ENCODE data around the gene KIAA0753.
A peak's percentile ranks its signal among the peaks of the same experiment; 100 is the strongest.
"Not testable (repeated sequence)": the region's sequence is repeated elsewhere in the genome, so short reads cannot be mapped to it uniquely, and the experiment has no call there.

Gene KIAA0753

DNA sequence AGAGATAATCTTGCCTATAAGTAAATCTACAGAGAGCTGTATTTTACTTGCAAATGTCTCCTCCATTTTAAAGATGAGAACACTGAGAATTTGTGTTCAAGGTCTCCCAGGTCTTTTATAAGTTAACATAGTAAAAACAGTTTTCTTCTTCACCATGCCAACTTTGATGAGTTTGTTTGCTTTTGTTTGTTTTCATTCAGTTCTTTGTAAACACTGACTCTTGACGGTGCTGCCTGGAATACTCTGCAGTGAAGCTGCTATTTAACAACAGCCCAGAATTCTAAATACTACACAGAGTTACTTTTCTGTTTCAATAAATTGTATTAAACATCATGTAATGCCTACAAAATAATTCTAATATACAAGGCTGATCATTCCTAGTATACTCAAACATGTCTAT lies 42.8 kb downstream of the KIAA0753 start:
- H3K4me3 ChIP-seq (ENCODE audit: low read depth, low read length): no peak overlapping the region
- H3K79me2 ChIP-seq (ENCODE audit: control insufficient read depth, insufficient read depth, low read length, unreplicated experiment): no peaks in the 10 kb centered on the region
- peaks cover 28% of the 10 kb centered on the region for H3K36me3 ChIP-seq (ENCODE audit: insufficient read depth, low read length)
- H3K27ac ChIP-seq (ENCODE audit: low read depth, low read length): no peak overlapping the region
- H3K27me3 ChIP-seq (ENCODE audit: insufficient read depth, low read length): no peaks in the 10 kb centered on the region
- no peak overlapping the region for H2AFZ ChIP-seq (ENCODE audit: low read length, unreplicated experiment)
- H3K4me1 ChIP-seq (ENCODE audit: control insufficient read depth, insufficient read depth, low read length, unreplicated experiment): no peaks in the 10 kb centered on the region

DNA sequence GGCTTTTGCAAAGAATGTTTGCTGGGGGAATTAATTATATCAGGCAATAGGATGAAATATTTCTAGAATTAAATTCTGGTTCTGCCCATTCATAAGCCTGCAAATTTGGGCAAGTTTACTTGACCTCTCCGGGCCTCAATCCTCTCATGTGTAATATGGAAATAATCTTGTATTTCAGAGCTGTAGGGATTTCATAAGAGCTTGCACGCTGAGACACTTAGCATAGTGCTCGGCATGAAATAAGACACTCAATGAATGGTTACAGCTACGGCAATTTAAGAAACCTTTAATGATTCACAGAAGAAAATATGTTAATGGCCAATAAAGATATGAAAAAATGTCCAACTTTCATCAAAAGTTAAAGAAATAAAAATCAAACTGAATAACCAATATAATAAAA lies 43.6 kb downstream of the KIAA0753 start:
- no peaks in the 10 kb centered on the region for H3K79me2 ChIP-seq (ENCODE audit: control insufficient read depth, insufficient read depth, low read length, unreplicated experiment)
- H3K4me3 ChIP-seq (ENCODE audit: low read depth, low read length): no peak overlapping the region
- H3K36me3 ChIP-seq (ENCODE audit: insufficient read depth, low read length): peaks cover 27% of the 10 kb centered on the region
- no peak overlapping the region for H3K27ac ChIP-seq (ENCODE audit: low read depth, low read length)
- H3K27me3 ChIP-seq (ENCODE audit: insufficient read depth, low read length): no peaks in the 10 kb centered on the region
- H2AFZ ChIP-seq (ENCODE audit: low read length, unreplicated experiment): no peak overlapping the region
- peaks cover 3% of the 10 kb centered on the region for H3K4me1 ChIP-seq (ENCODE audit: control insufficient read depth, insufficient read depth, low read length, unreplicated experiment)

DNA sequence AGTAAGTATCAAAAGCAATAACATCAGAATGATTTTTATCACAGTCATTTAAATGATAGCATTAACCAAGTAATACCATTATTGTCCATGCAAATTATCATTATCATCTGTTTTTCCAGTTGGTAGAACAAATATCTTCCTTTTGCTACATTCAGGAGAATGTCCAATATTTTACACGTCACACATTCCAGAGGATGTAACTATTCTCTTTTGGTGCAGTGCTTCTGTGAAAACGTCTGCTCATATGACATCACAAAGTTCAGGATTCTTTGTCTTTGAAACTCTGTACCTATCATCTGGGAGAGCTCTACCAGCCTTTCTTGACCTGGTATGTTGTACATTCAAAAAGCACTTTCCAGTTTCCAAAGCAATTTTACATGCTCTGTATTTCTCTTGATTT lies 44.0 kb downstream of the KIAA0753 start:
- Histone ChIP-seq H3K27me3 (ENCODE audit: insufficient read depth, low read length) (no peaks in the 10 kb centered on the region), H3K79me2 (ENCODE audit: control insufficient read depth, insufficient read depth, low read length, unreplicated experiment) (no peaks in the 10 kb centered on the region), H3K4me1 (ENCODE audit: control insufficient read depth, insufficient read depth, low read length, unreplicated experiment) (peaks cover 8% of the 10 kb centered on the region), H3K27ac (ENCODE audit: low read depth, low read length) (no peak overlapping the region), H2AFZ (ENCODE audit: low read length, unreplicated experiment) (no peak overlapping the region), H3K4me3 (ENCODE audit: low read depth, low read length) (no peak overlapping the region), H3K36me3 (ENCODE audit: insufficient read depth, low read length) (peaks cover 24% of the 10 kb centered on the region)

DNA sequence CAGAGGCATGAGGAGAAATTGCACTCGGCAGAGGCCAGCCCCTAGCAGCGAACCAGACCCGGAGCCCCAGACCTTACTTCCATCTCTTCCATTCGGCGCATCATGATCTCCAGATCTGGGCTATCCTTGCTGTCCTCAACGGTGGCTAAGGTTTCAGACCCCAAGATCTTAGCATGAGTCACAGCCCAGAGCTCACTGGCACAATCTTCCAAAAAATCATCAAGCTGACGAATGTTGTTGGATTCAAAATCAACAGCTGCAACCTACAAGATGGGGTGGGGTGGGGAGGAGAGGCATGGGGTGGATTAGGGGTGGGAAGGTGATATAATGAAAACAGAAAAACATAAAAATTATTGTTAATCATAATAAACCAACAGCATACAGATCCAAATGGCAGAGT lies 44.4 kb downstream of the KIAA0753 start:
- H2AFZ ChIP-seq (ENCODE audit: low read length, unreplicated experiment): no peak overlapping the region
- no peaks in the 10 kb centered on the region for H3K27me3 ChIP-seq (ENCODE audit: insufficient read depth, low read length)
- no peak overlapping the region for H3K4me3 ChIP-seq (ENCODE audit: low read depth, low read length)
- H3K79me2 ChIP-seq (ENCODE audit: control insufficient read depth, insufficient read depth, low read length, unreplicated experiment): no peaks in the 10 kb centered on the region
- peaks cover 24% of the 10 kb centered on the region for H3K36me3 ChIP-seq (ENCODE audit: insufficient read depth, low read length)
- H3K27ac ChIP-seq (ENCODE audit: low read depth, low read length): no peak overlapping the region
- peaks cover 12% of the 10 kb centered on the region for H3K4me1 ChIP-seq (ENCODE audit: control insufficient read depth, insufficient read depth, low read length, unreplicated experiment)

DNA sequence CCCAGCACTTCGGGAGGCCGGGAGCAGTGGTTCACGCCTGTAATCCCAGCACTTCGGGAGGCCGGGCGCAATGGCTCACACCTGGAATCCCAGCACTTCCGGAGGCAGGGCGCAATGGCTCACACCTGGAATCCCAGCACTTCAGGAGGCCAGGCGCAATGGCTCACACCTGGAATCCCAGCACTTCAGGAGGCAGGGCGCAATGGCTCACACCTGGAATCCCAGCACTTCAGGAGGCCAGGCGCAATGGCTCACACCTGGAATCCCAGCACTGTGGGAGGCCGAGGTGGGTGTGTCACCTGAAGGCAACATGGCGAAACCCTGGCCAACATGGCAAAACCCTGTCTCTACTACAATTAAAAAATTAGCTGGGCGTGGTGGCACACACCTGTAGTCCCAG lies 47.1 kb downstream of the KIAA0753 start:
- H3K27me3 ChIP-seq (ENCODE audit: insufficient read depth, low read length); H2AFZ ChIP-seq (ENCODE audit: low read length, unreplicated experiment); H3K27ac ChIP-seq (ENCODE audit: low read depth, low read length); H3K4me3 ChIP-seq (ENCODE audit: low read depth, low read length); H3K79me2 ChIP-seq (ENCODE audit: control insufficient read depth, insufficient read depth, low read length, unreplicated experiment): not testable (repeated sequence)
- Histone ChIP-seq H3K36me3 (ENCODE audit: insufficient read depth, low read length) (peaks cover 30% of the 10 kb centered on the region), H3K4me1 (ENCODE audit: control insufficient read depth, insufficient read depth, low read length, unreplicated experiment) (peaks cover 16% of the 10 kb centered on the region)

DNA sequence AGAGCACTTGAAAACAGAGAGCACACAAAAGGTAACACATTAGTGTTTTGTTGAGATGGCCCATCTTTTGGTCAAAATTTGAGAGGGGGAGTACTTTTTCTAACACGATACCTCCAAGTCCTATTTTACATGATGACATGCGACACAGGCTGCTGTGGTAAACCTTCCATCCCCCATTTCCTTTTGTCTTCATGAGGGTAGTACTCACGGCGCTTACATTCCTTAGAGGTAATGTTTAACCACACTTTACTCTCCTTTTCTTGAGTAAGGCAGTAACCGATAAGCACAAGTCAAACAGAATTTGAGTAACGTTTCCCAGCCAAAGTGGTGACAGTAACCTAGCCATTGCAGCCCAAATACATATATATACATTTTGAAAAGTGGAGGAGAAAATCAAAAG lies 48.3 kb downstream of the KIAA0753 start:
- Histone ChIP-seq H3K36me3 (ENCODE audit: insufficient read depth, low read length) (peaks cover 41% of the 10 kb centered on the region), H2AFZ (ENCODE audit: low read length, unreplicated experiment) (no peak overlapping the region), H3K27ac (ENCODE audit: low read depth, low read length) (peak overlapping the region; percentile 54), H3K4me3 (ENCODE audit: low read depth, low read length) (no peak overlapping the region), H3K4me1 (ENCODE audit: control insufficient read depth, insufficient read depth, low read length, unreplicated experiment) (peaks cover 16% of the 10 kb centered on the region), H3K79me2 (ENCODE audit: control insufficient read depth, insufficient read depth, low read length, unreplicated experiment) (no peaks in the 10 kb centered on the region), H3K27me3 (ENCODE audit: insufficient read depth, low read length) (no peaks in the 10 kb centered on the region)

DNA sequence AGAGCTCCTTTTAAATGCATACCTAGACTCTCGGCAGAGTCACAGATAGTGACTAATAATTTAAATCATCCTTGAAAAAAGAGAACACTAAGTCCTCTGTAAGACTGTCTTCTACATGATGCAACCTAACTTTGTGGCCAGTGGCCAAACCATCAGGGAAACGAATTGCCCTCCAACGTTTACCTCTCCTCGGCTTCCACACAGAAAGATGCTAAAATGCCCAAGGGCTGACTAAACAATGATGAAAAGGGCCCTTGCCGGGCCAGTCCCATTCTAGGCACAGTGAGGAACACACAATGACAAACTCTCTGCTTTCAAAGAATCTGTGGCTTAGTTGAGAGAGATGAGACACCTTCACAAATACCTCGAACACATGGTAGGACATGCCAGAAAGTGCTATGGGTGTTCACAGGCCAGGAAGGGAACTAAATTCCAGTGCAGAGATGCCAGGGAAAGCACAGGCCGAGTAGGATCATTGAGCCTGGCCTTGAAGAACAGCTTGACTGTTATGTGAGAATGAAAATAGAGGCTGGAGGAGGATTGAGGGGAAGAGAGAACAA lies 48.8 kb downstream of the KIAA0753 start:
- Histone ChIP-seq H3K36me3 (ENCODE audit: insufficient read depth, low read length) (peaks cover 40% of the 10 kb centered on the region), H3K27me3 (ENCODE audit: insufficient read depth, low read length) (no peaks in the 10 kb centered on the region), H3K4me3 (ENCODE audit: low read depth, low read length) (no peak overlapping the region), H3K27ac (ENCODE audit: low read depth, low read length) (peak overlapping the region; percentile 54), H3K4me1 (ENCODE audit: control insufficient read depth, insufficient read depth, low read length, unreplicated experiment) (peaks cover 16% of the 10 kb centered on the region), H2AFZ (ENCODE audit: low read length, unreplicated experiment) (no peak overlapping the region), H3K79me2 (ENCODE audit: control insufficient read depth, insufficient read depth, low read length, unreplicated experiment) (no peaks in the 10 kb centered on the region)

DNA sequence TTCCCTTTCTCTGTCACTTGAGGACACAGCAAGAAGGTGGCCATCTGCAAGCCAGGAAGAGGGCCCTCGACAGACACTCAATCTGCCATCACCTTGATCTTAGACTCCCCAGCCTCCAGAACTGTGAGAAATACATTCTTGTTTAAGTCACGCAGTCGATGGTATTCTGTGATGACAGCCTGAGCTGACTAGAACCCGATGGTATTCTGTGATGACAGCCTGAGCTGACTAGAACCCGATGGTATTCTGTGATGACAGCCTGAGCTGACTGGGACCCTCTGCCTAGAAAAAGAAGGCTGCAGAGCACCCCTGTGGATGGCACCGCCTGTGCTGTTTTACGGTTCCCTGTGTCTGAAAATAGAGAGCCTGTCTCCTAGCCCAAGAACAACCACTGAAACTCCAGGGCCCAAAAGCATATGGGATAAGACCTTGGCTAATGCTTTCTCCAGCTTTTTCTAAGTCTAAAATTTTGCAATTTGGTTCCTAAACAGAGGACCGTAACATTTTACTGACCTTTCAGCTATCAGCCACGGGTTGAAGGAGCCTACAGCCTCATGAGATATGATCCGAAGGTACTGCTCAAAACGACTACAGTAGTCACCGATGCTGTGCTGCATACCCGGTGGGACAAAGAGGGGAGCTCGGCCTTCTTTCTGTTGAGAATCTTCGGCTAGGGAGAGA lies 51.1 kb downstream of the KIAA0753 start:
- peaks cover 58% of the 10 kb centered on the region for H3K36me3 ChIP-seq (ENCODE audit: insufficient read depth, low read length)

DNA sequence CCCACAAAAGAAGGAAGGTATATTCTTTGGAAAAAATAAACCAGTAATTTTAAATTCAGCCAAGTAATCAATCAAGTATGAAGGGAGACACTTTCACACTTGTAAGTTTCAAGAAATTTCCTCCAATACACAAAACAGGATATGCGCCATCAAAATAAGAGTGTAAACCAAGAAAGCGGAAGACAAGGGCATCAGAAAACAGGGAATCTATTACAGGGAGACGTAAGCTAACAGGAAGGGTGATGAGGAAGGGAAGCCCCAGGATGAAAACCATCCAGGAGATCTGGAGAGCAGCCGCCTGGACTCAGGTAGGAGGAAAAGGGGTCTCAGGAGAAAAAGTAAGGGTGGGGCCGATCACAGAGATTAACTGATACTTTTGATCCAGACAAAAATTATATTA lies 52.3 kb downstream of the KIAA0753 start:
- Histone ChIP-seq H3K79me2 (ENCODE audit: control insufficient read depth, insufficient read depth, low read length, unreplicated experiment) (no peaks in the 10 kb centered on the region), H3K4me1 (ENCODE audit: control insufficient read depth, insufficient read depth, low read length, unreplicated experiment) (peaks cover 16% of the 10 kb centered on the region), H3K4me3 (ENCODE audit: low read depth, low read length) (no peak overlapping the region), H3K27me3 (ENCODE audit: insufficient read depth, low read length) (no peaks in the 10 kb centered on the region), H2AFZ (ENCODE audit: low read length, unreplicated experiment) (no peak overlapping the region), H3K36me3 (ENCODE audit: insufficient read depth, low read length) (peaks cover 71% of the 10 kb centered on the region), H3K27ac (ENCODE audit: low read depth, low read length) (no peak overlapping the region)

More for the DNA sequence above, 51.1 kb downstream of the KIAA0753 start:
- no peaks in the 10 kb centered on the region for H3K27me3 ChIP-seq (ENCODE audit: insufficient read depth, low read length)
- no peak overlapping the region for H3K4me3 ChIP-seq (ENCODE audit: low read depth, low read length)
- peaks cover 16% of the 10 kb centered on the region for H3K4me1 ChIP-seq (ENCODE audit: control insufficient read depth, insufficient read depth, low read length, unreplicated experiment)
- no peak overlapping the region for H2AFZ ChIP-seq (ENCODE audit: low read length, unreplicated experiment)
- H3K27ac ChIP-seq (ENCODE audit: low read depth, low read length): no peak overlapping the region
- no peaks in the 10 kb centered on the region for H3K79me2 ChIP-seq (ENCODE audit: control insufficient read depth, insufficient read depth, low read length, unreplicated experiment)

DNA sequence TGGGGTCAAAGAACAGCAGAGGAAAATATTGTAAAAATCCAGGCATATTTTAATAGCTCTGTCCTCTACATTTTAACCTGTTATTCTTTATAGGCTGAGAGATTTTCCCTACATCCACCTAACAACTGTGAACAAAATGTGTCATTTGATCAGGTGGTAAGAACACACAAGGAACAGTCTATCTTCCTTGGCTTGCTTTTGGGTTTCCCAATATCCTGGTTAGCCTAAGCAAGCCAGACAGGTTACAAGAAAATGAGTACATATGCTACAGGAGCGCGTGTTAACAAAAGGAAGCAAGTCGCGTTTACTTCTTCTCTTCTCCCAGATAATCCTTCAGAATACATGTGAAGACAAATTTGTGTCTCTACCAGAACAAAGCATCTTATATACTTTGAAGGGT lies 53.2 kb downstream of the KIAA0753 start:
- Histone ChIP-seq H2AFZ (ENCODE audit: low read length, unreplicated experiment) (no peak overlapping the region), H3K4me3 (ENCODE audit: low read depth, low read length) (no peak overlapping the region), H3K36me3 (ENCODE audit: insufficient read depth, low read length) (peaks cover 79% of the 10 kb centered on the region), H3K27ac (ENCODE audit: low read depth, low read length) (no peak overlapping the region), H3K79me2 (ENCODE audit: control insufficient read depth, insufficient read depth, low read length, unreplicated experiment) (no peaks in the 10 kb centered on the region), H3K27me3 (ENCODE audit: insufficient read depth, low read length) (no peaks in the 10 kb centered on the region), H3K4me1 (ENCODE audit: control insufficient read depth, insufficient read depth, low read length, unreplicated experiment) (peaks cover 16% of the 10 kb centered on the region)

DNA sequence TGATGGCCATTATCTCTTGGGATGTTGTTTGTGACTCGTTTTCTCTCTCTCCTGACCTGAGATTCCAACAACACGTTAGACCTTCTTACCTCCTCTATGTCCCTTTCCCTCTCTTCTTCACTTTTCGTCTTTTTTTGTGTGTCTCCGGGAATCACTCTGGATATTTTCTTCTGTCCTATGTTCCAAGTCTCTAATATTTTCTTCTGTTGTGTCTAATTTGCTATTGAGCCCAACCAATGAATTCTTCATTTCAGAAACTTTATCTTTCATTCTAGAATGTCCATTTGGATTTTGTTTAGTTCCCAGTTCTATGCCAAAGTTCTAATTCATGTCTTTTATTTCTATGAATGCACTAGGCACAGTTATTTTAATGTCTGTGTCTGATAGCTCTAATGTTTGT lies 57.1 kb downstream of the KIAA0753 start:
- Histone ChIP-seq H3K79me2 (ENCODE audit: control insufficient read depth, insufficient read depth, low read length, unreplicated experiment) (no peaks in the 10 kb centered on the region), H3K27me3 (ENCODE audit: insufficient read depth, low read length) (no peaks in the 10 kb centered on the region), H3K4me3 (ENCODE audit: low read depth, low read length) (no peak overlapping the region), H2AFZ (ENCODE audit: low read length, unreplicated experiment) (no peak overlapping the region), H3K4me1 (ENCODE audit: control insufficient read depth, insufficient read depth, low read length, unreplicated experiment) (no peaks in the 10 kb centered on the region), H3K27ac (ENCODE audit: low read depth, low read length) (no peak overlapping the region), H3K36me3 (ENCODE audit: insufficient read depth, low read length) (peaks cover 76% of the 10 kb centered on the region)
